ENCODE data around the gene DLG2. TPM values are rescaled to one million over a fixed set of nuclear protein-coding genes. Genes with fewer than 3 reads are reported as not detected.

The DLG2 gene
- total RNA-seq, 1 donor from 2014 or later: 6.3 TPM

DNA sequence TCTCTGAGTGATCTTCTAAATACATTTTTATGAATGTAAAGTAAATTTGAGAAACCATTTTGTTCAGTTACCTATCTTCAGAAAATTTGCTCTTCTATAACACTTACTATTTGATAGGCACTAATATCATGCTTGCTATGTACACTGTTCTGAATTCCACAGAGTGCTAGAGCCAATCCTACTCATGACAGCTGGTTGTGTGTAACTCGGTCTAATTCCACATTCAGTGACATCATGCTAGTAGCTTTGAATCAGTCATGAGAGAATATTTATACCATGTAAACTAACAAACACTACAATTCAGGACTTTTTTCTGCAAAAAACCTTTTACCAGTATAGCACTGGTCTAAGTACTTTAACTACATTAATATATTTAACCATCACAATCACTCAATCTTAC is 902.9 kb downstream of the DLG2 start:
- ATAC-seq: no peak

DNA sequence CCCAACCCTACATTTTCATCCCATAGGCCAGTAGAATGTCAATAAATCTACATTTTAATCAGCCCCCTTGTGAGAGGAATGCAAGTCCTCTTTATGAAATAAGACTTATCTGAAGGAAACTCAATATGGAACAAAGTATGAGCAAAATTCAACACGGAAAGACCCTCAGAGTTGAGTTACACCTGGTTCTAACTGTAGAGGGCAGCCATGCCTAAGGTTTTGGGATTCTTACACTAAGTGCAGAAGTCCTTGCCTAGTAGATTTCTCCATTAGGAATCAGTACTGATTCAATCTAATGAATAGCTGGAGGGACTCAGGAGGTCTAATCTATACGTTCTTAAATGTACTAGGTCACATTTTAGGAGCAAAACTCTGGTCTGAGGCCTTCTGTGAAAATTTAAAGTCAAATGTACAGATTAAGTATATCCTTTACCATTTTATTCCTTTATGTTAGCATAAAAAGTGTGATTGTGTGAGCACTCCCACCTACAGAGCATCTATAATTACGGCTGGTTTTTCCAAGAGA is 904.5 kb downstream of the DLG2 start:
- ATAC-seq: no peak

DNA sequence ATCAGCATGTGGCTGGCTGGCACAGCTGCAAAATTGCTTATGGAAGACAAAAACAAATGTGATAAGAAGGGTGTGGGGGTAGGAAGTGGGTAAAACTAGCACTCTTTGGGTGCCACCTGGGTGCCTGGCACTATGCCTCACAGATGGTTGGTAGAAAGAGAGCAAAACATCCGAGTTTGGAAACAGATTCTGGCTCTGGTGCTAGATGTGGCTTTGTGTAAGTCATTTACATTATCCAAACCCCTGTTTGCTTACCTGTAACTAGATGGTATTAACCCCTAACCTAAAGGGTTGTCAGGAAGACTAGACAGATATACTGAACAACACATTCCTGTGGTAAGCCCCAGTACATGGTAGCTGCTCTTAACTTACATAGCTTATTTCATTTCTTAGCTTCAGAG is 905.6 kb downstream of the DLG2 start:
- ATAC-seq: no peak

DNA sequence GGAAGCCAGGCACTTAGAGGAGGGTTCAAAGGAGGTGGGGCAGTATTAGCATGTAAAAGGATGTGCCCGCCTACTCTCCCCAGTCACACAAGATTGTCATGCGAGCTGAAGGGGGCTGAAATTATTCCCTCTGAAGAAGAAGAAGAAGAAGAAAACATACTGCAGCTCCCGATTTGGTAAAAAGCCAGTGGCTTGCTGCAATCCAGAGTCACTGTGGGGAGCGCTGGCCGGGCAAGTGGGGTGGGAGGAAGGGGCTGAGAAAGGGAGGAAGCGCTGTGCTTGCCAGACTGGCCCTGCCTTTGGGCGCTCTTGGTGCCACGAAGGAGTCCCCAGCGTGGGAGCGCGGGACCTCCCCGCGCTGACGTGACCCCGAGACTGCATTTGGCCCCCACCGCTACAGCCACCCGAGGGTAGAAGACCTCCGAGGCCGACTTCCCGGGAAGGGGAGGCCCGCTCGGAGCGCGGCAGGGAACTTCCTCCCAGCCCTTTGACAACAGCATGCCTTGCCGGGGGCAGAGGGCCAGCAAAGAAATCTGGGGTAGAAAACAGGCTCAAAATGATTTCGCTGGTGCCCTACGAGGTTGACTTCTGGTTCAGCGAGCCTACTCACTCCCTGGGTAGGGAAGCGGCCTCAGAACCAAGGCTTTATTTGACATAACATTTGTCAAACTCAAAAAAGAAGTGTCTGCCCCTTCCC is 906.3 kb downstream of the DLG2 start:
- ATAC-seq: no peak

DNA sequence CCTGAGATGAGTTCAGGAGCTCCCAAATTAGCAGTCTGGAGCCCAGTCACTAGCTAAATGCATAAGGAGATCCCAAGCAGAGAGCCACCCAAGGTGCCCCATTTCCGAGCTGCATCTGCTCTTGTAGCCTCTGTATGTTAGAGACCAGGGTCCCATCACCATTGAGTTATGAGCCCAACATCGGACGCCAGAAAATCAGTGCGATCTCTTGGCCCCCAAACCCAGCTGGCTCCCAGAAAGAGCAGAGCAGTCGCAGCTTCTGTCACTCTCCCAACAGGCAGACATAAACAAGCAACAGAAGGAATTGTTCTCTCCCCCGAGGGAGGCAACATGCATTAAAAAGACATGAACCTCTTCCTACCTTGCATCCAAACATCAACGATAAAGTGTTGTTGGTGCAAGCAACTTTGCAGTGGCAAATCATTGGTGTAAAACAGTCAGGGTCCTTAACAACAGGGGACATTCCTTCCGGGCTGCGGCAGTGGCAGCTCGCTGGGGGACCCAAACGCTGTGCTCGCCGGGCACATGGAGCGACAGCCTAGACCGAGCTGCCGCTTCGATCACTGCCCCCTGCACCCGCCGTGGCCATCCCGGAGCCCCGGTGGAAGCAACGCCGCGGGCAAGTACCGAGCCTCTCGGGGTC is 907.1 kb downstream of the DLG2 start:
- no peak for ATAC-seq

DNA sequence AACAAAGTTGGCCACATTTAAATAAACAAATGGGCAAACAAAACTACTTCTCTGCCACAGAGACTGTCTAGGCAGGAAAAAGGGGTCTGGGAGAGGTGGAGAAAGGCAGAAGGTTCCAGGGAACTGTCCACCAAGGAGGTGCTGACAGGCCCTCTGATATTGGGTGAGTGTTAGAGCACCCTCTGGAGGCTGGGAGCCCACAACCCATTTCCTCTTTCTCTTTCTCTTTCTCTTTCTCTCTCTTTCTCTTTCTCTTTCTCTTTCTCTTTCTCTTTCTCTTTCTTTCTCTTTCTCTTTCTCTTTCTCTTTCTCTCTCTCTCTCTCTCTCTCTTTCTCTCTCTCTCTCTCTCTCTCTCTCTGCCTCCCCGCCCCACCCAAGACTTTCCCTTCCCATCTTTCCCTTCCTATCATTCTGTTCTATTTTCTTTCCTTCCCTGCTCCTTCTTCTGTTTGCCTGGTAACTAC is 912.8 kb downstream of the DLG2 start:
- peak; percentile 50 for ATAC-seq

DNA sequence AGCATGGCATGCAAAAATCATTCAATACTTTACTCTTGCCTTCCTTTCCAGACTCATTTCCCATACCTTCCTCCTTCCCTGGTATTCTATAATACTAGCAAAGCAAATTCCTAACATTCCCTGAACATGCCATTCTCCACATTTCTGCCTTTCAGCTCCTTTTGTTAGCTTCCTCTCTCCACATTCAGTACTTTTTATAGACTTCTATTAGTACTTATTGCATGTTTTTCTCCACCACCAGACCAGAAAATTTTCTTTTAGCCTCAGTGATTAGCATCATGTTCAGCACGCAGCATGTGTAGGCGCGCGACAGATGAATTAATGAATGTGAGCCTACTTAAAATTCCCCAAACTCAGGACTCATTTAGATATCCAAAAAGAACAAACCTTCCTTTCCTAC is 935.3 kb downstream of the DLG2 start:
- ATAC-seq: no peak

DNA sequence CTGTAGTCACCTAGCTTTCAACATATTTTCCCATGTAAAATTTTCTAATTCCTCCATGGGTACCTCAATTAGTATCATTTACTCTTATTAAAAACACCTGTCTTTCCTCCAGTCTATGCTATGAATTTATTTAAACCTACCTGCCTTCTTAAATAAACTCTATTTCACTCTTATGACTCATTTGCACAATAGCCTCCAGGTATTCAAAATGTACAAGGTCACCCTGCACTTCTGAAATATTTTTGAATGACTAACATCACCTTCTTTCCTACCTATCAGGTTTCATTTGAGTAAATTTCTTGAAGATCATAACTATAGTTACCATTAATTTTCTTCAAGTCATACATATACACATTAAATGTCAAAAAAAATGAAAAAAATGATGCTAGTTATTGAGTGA is 939.7 kb downstream of the DLG2 start:
- ATAC-seq: no peak

DNA sequence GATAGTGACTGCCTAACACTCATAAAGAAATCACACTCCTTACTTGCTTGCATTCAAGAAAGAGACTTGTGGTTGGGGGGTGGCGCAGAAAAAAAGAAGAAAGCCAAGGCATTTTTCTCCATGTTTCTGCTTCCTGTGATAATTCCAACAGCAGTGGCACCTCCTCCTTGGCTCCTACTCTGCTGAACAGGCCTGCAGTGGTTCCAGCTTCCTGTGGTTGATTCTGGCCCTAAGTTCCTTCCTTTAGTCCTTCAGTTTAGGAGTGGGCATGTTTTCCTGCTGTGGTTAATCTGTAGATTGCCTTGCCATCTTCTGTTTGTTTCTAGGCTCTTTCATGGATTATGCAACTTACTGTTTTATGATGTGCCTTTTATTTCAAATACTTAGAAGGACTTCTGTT is 940.4 kb downstream of the DLG2 start:
- no peak for ATAC-seq

DNA sequence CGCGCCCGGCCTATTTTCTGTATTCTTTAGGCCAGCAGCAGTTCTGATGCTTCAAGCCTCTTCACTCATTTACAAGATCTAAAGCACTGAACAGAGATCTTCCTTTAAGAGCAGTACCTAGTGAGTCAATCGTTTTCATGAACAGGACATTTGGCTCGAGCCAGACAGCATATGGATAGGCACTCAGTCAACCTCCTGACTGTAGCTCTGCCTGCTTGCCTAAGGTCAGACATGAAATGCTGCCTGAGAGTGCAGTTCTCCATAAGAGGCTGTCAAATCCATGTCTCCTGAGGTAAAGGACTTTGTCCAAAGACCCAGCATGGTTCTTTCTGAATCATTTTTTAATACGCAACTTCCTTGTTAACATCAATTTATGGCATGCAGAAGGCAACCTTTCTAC is 941.2 kb downstream of the DLG2 start:
- no peak for ATAC-seq

DNA sequence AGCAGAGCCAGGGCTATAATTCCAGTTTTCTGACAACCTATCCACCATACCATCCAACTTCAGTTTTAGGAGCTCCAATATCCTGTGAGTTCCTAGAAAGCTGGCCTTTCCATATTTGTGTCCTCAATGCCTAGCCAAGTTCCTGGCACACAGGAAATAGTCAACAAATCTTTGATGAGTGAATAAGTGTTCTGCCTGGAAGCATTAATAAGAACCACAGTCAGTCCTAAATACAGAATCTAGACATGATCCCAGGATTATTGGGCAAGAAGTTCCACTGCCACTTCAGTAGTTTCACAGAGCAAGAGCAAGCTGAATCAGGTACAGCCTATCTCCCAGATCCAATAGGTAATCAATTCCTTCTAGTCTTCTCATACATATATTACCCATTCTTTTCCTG is 942.0 kb downstream of the DLG2 start:
- ATAC-seq: no peak

DNA sequence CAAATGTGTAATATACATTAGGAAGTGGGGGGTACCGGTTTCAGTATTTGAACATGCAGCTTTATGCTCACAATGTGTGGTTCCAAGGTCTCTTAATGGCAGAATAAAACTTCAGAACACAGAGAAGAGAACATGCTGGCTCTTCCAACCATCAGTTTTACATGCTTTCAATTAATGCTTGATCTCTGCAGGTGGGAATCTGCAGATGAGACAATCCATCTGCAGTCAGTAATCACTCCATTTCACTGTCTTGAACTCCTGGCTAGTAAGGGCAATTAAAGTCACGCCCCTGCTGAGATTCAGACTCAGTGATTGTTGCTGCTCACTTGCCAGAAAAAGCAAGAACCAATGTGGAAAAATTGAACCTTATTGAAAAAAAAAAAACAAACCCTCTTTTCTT is 945.7 kb downstream of the DLG2 start:
- no peak for ATAC-seq

DNA sequence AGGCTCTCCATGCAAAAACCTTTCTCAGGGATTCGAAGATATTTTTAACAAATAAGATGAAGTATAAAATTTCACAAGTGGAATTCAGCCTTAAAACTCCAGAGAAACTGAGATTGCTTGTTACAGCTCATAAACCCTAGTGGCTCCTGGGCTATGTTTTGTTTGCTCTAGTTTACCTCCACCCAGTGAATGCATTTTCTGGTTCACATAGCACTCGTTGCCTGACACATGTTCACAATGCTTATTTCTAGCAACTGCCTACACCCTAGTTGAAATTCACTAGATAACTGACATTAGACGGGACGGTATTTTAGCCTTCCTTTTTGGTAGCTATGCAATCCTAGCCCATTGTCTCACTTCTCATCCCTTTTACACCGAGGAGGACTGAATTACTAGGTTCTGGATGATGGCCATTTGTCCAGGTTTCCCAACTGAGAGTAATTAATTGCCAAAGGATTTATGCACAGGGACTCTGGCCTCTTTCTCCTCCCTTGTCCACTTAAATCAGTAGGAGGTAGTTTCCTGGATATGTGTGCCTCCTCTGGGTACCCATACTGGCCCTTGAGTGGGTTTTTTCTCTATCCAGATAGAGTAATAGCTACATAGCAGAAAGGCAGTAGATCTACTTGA is 951.6 kb downstream of the DLG2 start:
- ATAC-seq: no peak

DNA sequence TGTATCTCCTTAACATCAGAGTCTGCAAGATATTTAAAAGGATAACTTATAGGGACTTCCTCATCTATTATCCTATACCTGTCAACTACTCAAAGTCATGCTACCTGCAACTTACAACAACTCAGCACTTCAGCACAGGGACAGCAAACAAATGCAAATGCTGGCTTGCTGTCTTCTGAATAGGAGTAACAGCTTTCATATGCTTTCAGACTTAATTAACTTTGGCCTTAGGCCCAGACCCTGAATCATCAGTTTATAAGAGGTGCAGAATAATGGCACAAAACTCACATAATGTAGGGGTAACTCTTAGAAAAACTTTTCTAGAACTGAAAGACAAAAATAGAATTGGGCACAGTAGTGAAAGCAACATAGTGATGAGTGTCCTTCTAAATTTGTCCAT is 953.4 kb downstream of the DLG2 start:
- no peak for ATAC-seq

DNA sequence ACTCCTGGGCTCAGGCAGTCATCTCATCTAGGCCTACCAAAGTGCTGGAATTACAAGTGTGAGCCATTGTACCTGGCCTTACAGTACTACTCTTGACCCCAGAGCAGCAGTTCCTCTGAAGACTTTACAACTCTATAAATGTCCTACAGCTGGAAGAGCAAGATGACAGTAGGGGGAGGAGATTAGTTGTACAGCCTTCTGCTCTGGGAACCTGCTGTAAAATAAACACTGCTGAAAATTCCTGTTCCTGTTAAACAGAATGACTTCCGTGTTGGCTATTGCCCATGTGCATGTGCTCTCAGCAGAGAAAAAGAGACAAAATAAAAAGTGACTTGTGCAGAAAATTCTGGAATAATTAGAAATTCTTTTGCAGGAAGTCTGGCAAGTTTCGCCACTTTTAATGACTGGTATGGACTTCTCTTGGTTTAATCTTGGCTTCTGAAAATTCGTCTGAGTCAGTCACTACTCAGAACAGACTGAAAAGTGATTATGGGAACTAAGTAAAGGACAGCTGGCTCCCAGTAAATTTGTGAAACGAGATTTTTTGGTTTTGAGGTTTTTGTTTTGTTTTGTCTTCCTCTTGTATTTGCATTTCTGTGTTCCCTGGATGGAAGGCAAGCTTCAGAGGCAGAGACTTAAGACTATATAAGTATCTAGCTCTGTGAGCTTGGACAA is 955.7 kb downstream of the DLG2 start:
- ATAC-seq: no peak

DNA sequence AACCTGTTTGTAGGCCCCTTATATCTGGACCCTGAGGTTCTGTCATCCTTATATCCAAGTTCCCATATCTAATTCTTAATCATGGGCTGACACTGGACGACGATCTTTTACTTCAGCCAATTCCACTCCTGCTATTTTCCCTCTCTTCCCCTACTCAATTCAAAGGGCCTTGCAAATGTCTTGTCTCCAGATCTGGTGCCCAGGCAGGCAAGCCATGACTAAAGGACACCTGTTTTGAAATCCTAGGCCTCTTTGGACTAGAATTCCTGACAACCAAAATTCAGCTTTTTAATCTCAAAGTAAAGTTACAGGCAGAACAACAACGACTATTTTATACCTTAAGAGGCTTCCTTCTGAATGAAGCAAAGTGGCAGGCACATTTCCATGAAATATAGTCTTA is 963.4 kb downstream of the DLG2 start:
- ATAC-seq: no peak

DNA sequence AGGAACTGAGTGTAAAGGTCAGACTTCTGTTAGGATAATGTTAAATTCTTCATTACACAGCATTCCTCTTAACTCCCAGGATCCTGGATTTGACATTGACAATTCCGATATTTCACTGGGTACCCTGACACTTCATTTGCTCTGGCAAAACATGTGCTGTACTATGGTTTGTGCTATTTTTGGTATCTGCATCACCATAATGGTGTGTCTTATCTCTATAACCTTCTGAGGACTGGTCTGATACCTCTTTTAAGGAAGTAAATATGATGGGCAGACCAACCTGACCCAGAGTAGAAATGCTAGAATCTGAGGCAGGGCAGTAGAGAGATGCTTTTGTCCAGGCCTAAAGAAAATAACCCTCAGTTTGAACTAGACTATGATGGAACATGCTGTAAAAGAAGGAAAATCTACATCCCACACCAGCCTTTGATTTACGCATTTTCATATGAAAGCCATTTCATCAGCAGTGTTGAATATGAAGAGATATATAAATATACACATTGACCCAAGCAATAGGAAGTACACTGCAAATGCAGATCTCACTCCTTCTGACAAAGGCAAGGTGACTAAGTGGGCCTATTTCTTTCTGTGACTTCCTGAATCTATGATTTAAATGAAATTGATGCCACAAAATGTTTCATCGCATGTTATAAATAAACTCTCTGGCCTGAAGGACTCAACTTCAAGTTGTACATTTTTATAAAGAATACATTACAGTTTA is 966.7 kb downstream of the DLG2 start:
- ATAC-seq: no peak

DNA sequence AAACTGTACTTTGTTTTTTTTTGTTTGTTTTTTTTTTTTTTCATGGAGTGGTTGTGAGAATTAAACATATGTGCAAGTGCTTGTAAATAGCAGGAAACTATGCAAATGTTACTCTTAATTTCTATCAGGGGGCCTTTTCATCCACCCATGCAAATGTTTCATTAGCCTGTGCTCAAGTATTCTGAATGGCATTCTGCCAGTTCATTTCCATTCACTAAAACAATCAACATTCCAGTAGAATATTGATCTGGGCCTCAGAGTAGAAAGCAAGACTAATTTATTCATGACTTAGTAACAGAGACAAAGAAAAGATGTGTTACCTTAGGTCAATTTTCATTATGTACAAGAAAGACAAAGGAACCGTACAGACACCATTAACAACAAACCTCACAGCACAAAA is 971.4 kb downstream of the DLG2 start:
- ATAC-seq: no peak

DNA sequence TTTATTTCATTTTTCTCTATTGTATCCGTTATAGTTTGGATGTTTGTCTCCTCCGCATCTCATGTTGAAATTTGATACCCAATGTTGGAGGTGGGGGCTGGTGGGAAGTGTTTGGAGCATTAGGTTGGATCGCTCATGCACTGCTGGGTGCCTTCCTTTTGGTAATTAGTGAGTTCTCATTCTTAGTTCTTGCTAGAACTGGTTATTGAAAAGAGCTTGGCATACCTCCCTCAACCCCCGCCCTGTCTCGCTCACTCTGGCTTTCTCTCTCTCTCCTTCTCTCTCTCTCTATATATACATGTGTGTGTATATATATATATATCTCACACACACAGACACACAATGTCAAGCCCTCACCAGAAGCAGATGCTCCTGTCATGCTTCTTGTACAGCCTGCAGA is 978.7 kb downstream of the DLG2 start:
- ATAC-seq: no peak

DNA sequence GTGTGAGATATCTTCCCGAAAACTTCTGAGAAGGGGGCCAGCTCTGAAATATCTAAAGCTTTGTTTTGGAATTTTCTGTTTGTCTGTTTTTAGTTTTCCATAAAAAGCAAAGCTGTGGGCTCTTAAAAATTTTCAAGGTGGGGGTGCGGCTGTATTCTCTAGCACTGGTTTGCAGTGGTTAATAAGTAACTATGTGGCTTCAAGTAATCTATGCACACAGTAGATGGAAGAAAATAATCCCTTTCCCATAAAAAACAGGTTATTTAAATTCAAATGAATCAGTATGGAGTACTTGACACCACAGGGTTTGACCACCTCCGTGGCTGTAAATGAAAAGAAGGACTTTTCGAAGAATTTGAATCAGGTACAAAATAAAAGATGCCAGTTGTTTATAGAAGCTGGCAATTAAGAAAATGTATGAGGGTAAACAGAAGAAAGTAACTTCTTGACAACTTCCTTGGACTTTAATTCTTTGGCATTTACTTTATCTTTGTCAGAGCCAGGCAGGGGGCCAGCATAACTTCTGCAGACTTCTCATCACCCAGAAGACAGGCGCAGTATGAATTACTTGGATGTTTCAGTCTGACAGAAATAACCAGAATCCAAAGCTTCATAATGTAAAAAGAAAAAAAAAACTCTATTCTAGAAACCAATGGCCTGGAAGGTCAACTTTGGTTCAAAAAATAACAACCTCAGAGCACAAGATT is 981.0 kb downstream of the DLG2 start:
- ATAC-seq: no peak

DNA sequence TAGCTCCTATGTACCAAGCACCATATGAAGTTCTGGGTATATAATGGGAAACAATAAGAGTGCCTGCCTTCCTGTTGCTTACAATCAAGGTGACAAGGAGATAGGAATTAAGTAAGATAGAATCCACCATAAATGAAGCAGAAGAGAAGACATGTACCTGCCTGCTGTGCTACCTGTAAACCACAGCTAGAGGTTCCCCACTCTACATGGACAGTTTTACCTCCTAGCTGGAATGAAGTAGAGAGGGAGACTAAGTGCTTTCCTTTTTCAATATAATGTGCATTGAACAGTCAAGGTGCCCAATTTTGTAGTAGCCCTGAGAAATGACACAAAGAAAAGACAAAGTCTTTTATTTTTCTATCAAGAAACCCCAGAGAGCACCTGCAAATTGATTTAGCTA is 984.6 kb downstream of the DLG2 start:
- ATAC-seq: no peak

DNA sequence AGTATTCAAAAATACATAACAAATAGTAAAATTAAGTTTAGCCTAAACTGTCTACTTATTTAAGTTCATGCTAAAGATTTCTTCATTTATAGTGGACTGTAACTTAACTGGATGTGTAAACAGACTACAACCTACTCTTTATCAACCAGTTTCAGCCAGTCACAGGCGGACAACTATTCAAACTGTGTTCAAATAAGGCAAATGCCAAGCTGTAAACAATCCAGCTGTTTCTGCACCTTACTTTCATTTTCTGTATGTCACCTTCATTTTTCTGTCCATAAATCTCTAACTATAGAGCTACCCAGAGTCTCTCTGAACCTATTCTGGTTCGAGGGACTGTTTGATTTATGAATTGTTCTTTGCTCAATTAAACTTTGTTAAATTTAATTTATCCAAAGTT is 992.8 kb downstream of the DLG2 start:
- ATAC-seq: no peak

All from esophagus mucosa (tissue), 1 donor.